Hepatocyte (in vitro differentiated cells): ENCODE data around the gene STPG2.

ENCODE experiments used
- EZH2 ChIP-seq: fragments of 200-600 bp; sonication (generic); IDR thresholded peaks from 2 replicates; pipeline ENCODE4 v1.6.1; 2016; ENCODE audit warnings: antibody characterized with exemption, mild to moderate bottlenecking, borderline replicate concordance
- EZH2phosphoT487 ChIP-seq: fragments of 200-600 bp; sonication (generic); IDR thresholded peaks from one replicate; pipeline ENCODE4 v1.6.1; 2018; ENCODE audit warnings: antibody characterized with exemption, mild to moderate bottlenecking, low read depth, moderate library complexity; ENCODE audit not compliant: unreplicated experiment, severe bottlenecking
- TF ChIP-seq, protein P1 (sequence below): fragments of 200-600 bp; sonication (generic); IDR thresholded peaks from 2 replicates; pipeline ENCODE4 v1.5.1; 2016; ENCODE audit warnings: antibody characterized with exemption, mild to moderate bottlenecking; ENCODE audit not compliant: poor library complexity

- TF ChIP-seq, protein P1, sequence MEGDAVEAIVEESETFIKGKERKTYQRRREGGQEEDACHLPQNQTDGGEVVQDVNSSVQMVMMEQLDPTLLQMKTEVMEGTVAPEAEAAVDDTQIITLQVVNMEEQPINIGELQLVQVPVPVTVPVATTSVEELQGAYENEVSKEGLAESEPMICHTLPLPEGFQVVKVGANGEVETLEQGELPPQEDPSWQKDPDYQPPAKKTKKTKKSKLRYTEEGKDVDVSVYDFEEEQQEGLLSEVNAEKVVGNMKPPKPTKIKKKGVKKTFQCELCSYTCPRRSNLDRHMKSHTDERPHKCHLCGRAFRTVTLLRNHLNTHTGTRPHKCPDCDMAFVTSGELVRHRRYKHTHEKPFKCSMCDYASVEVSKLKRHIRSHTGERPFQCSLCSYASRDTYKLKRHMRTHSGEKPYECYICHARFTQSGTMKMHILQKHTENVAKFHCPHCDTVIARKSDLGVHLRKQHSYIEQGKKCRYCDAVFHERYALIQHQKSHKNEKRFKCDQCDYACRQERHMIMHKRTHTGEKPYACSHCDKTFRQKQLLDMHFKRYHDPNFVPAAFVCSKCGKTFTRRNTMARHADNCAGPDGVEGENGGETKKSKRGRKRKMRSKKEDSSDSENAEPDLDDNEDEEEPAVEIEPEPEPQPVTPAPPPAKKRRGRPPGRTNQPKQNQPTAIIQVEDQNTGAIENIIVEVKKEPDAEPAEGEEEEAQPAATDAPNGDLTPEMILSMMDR = no peak
- TF ChIP-seq EZH2 (no peak), EZH2phosphoT487 (no peak)
These were observed 36.7 kb upstream of the STPG2 start for GRCh38 chr4:98179951-98180350.
